ENCODE results near the gene KLHL2. TPM values are rescaled to one million over a fixed set of nuclear protein-coding genes. Genes with fewer than 3 reads are reported as not detected.

The KLHL2 gene
- total RNA-seq, 4 donors from 2014 or later: 23.1 to 42.6 (median 32.4) TPM

DNA sequence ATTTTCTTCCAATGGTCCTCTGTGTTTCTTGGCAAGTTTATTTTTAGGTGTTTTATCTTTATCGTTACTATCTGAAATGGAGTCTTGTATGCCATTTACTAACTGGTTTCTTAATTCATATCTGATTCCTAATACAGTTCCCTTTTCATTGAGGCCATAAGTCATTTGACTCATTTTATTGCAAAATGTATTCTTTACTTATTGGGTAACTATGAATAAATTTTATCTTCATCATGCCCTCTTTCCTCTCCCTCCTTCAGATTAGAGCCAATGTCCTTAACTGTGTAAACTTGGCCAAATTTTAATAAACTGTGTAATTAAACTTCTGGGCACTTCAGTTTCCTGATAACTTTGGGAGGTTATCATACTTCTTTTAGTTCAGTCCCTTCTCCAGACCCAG, 100.8 kb downstream of the KLHL2 start:
- TF ChIP-seq CTCF (IDR thresholded peaks at IDR 0.05): no peak
- ATAC-seq (ENCODE audit: low FRiP score) (peak; percentile 59), DNase-seq (ENCODE audit: low spot score) (no peak)

DNA sequence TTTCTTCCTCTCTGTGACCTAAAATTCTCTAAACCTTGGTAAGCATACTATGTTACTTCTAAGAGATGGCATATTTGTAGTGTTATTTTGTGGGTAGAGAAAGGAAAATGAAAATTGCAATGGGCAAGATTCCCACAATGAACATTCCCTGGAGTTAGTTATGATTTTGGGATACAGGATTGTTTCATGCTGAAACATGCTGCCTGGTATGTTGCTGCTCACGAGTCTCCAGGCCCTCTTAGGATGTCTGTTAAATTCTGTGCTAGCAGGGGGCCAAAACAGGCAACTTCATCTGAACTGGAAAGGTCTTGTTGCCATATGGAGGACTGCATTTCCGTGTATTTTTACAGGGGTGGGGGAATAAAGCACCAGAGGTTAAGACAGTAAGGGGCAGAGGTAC, 101.2 kb downstream of the KLHL2 start:
- TF ChIP-seq CTCF (IDR thresholded peaks at IDR 0.05): no peak
- DNase-seq (ENCODE audit: low spot score): no peak
- ATAC-seq (ENCODE audit: low FRiP score): no peak

- ATAC-seq (ENCODE audit: low FRiP score) (no peak), DNase-seq (ENCODE audit: low spot score) (no peak)
- no peak for TF ChIP-seq CTCF (IDR thresholded peaks at IDR 0.05)
Observed at GRCh38 chr4:165309456-165309855, 102.1 kb downstream of the KLHL2 start.

GRCh38 chr4:165312506-165312905, 105.1 kb downstream of the KLHL2 start:
- ATAC-seq (ENCODE audit: low FRiP score): no peak

GRCh38 chr4:165319030-165319429, 111.7 kb downstream of the KLHL2 start:
- TF ChIP-seq CTCF (IDR thresholded peaks at IDR 0.05): no peak
- ATAC-seq (ENCODE audit: low FRiP score): no peak

More at GRCh38 chr4:165312506-165312905, 105.1 kb downstream of the KLHL2 start:
- DNase-seq (ENCODE audit: low spot score): no peak
- no peak for TF ChIP-seq CTCF (IDR thresholded peaks at IDR 0.05)

GRCh38 chr4:165319509-165319908, 112.1 kb downstream of the KLHL2 start:
- no peak for ATAC-seq (ENCODE audit: low FRiP score)
- no peak for TF ChIP-seq CTCF (IDR thresholded peaks at IDR 0.05)
- no peak for DNase-seq (ENCODE audit: low spot score)

More at GRCh38 chr4:165319030-165319429, 111.7 kb downstream of the KLHL2 start:
- DNase-seq (ENCODE audit: low spot score): no peak

GRCh38 chr4:165324236-165324917, 117.0 kb downstream of the KLHL2 start:
- ATAC-seq (ENCODE audit: low FRiP score): no peak
- no peak for TF ChIP-seq CTCF (IDR thresholded peaks at IDR 0.05)
- no peak for DNase-seq (ENCODE audit: low spot score)
